MM.1S (cell line): ENCODE results near the gene GORAB.

Experiments used
- CTCF ChIP-seq: fragments of 300-600 bp; sonication (generic); IDR thresholded peaks from 2 replicates; pipeline ENCODE4 v1.5.1; 2016; ENCODE audit warnings: antibody characterized with exemption, low read length, mixed read lengths
- EZH2 ChIP-seq: fragments of 300-600 bp; sonication (generic); optimal IDR thresholded peaks from 2 replicates; pipeline ENCODE3; 2017; ENCODE audit warnings: low read depth, mild to moderate bottlenecking, antibody characterized with exemption, low read length, mixed read lengths
- EZH2phosphoT487 ChIP-seq: fragments of 300-600 bp; sonication (generic); IDR thresholded peaks from 2 replicates; pipeline ENCODE4 v1.6.1; 2018; ENCODE audit warnings: antibody characterized with exemption, low read length

- TF ChIP-seq EZH2 (no peak), CTCF (no peak), EZH2phosphoT487 (no peak)
Observed at GRCh38 chr1:170594066-170594626, 62.2 kb downstream of the GORAB start.
